ENCODE results near the gene TMEM181. TPM values are rescaled to one million over a fixed set of nuclear protein-coding genes. Genes with fewer than 3 reads are reported as not detected.
A peak's percentile ranks its signal among the peaks of the same experiment; 100 is the strongest.
"Not testable (repeated sequence)": the region's sequence is repeated elsewhere in the genome, so short reads cannot be mapped to it uniquely, and the experiment has no call there.

The TMEM181 gene
- total RNA-seq, 1 donor from 2014 or later: 18.4 TPM

GRCh38 chr6:158521759-158522158, 38.1 kb upstream of the TMEM181 start:
- Histone ChIP-seq H3K4me1 (peaks cover 6% of the 10 kb centered on the region), H3K36me3 (no peaks in the 10 kb centered on the region), H3K27me3 (no peaks in the 10 kb centered on the region), H3K27ac (no peak overlapping the region), H3K4me3 (no peak overlapping the region), H3K9me3 (no peaks in the 10 kb centered on the region)
- intact Hi-C loops (cut with DNase I): no loop called here
- no peak for TF ChIP-seq POLR2A (IDR thresholded peaks at IDR 0.05)
- TF ChIP-seq POLR2AphosphoS5 (IDR thresholded peaks at IDR 0.05; ENCODE audit: insufficient read depth in 1 of 2, low read depth in 1 of 2): no peak
- TF ChIP-seq CTCF (IDR thresholded peaks at IDR 0.05): no peak
- no peak for DNase-seq (ENCODE audit: extremely low spot score in 2 of 2)

GRCh38 chr6:158522616-158523015, 37.3 kb upstream of the TMEM181 start:
- Histone ChIP-seq H3K27me3 (no peaks in the 10 kb centered on the region), H3K36me3 (no peaks in the 10 kb centered on the region), H3K4me1 (peaks cover 6% of the 10 kb centered on the region), H3K9me3 (no peaks in the 10 kb centered on the region), H3K4me3 (no peak overlapping the region), H3K27ac (no peak overlapping the region)
- intact Hi-C loops (cut with DNase I): no loop called here
- TF ChIP-seq CTCF (IDR thresholded peaks at IDR 0.05): no peak
- TF ChIP-seq POLR2AphosphoS5 (IDR thresholded peaks at IDR 0.05; ENCODE audit: insufficient read depth in 1 of 2, low read depth in 1 of 2): no peak
- no peak for TF ChIP-seq POLR2A (IDR thresholded peaks at IDR 0.05)
- DNase-seq (ENCODE audit: extremely low spot score in 2 of 2): no peak

GRCh38 chr6:158524311-158524710, 35.6 kb upstream of the TMEM181 start:
- no peaks in the 10 kb centered on the region for H3K27me3 ChIP-seq
- intact Hi-C loops (cut with DNase I): no loop called here

GRCh38 chr6:158527858-158528257, 32.0 kb upstream of the TMEM181 start:
- H3K27ac ChIP-seq; H3K9me3 ChIP-seq; H3K4me3 ChIP-seq; H3K4me1 ChIP-seq; DNase-seq (ENCODE audit: extremely low spot score in 2 of 2); H3K27me3 ChIP-seq; H3K36me3 ChIP-seq; intact Hi-C loops (cut with DNase I): not testable (repeated sequence)

More at GRCh38 chr6:158524311-158524710, 35.6 kb upstream of the TMEM181 start:
- no peaks in the 10 kb centered on the region for H3K9me3 ChIP-seq
- no peak overlapping the region for H3K27ac ChIP-seq
- H3K4me3 ChIP-seq: no peak overlapping the region
- H3K4me1 ChIP-seq: no peaks in the 10 kb centered on the region
- H3K36me3 ChIP-seq: no peaks in the 10 kb centered on the region
- DNase-seq (ENCODE audit: extremely low spot score in 2 of 2): no peak
- no peak for TF ChIP-seq CTCF (IDR thresholded peaks at IDR 0.05)

- no peaks in the 10 kb centered on the region for H3K9me3 ChIP-seq
- no peaks in the 10 kb centered on the region for H3K4me1 ChIP-seq
- no peak overlapping the region for H3K27ac ChIP-seq
- peak in 1 of 2 donors; percentile 19 for DNase-seq (ENCODE audit: extremely low spot score in 2 of 2)
- H3K4me3 ChIP-seq: no peak overlapping the region
- no peaks in the 10 kb centered on the region for H3K27me3 ChIP-seq
- no peak for TF ChIP-seq POLR2A (IDR thresholded peaks at IDR 0.05)
- no peak for TF ChIP-seq POLR2AphosphoS5 (IDR thresholded peaks at IDR 0.05; ENCODE audit: insufficient read depth in 1 of 2, low read depth in 1 of 2)
- TF ChIP-seq CTCF (IDR thresholded peaks at IDR 0.05): no peak
- intact Hi-C loops (cut with DNase I): no loop called here
- no peaks in the 10 kb centered on the region for H3K36me3 ChIP-seq
Observed at GRCh38 chr6:158528826-158529225, 31.1 kb upstream of the TMEM181 start.

GRCh38 chr6:158529629-158530028, 30.3 kb upstream of the TMEM181 start:
- intact Hi-C loops (cut with DNase I): no loop called here
- peak; percentile 52 to 54 for DNase-seq (ENCODE audit: extremely low spot score in 2 of 2)
- Histone ChIP-seq H3K36me3 (no peaks in the 10 kb centered on the region), H3K4me3 (no peak overlapping the region), H3K27ac (no peak overlapping the region), H3K4me1 (no peaks in the 10 kb centered on the region), H3K27me3 (no peaks in the 10 kb centered on the region), H3K9me3 (no peaks in the 10 kb centered on the region)
- TF ChIP-seq CTCF (IDR thresholded peaks at IDR 0.05) (no peak), POLR2AphosphoS5 (IDR thresholded peaks at IDR 0.05; ENCODE audit: insufficient read depth in 1 of 2, low read depth in 1 of 2) (no peak), POLR2A (IDR thresholded peaks at IDR 0.05) (no peak)

Measured in vagina (tissue), 2 donors.